Measurements from ENCODE around the gene PCK1. TPM values are rescaled to one million over a fixed set of nuclear protein-coding genes. Genes with fewer than 3 reads are reported as not detected.

Gene PCK1
- total and polyA plus RNA-seq, 7 experiments from 2014 or later, result not detected

- H3K4me3 Mint-ChIP-seq, result no peak overlapping the region
Measured at GRCh38 chr20:57522380-57523140, 38.4 kb upstream of the PCK1 start.

DNA sequence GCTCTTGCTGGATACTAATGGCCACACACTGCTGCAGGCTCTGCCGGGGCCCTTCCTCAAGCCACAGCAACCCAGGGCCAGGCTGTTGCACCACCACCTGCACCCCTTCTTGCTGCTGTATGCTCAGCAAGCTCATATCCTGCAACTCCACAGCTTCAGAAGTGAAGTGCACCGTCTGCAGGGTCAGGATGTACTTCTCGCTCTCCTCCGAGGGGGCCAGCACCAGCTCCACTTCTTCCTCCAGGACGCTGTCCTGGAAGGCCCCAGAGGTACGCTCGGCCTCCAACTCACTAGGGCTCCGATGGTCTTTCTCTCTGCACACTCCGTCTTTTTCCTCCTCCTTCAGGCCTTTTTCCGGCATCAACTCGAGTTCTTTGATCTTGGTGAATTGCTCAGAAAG lies 37.1 kb upstream of the PCK1 start:
- intact Hi-C loops (cut with micrococcal nuclease), result no loop called here

More at GRCh38 chr20:57522380-57523140, 38.4 kb upstream of the PCK1 start:
- Histone ChIP-seq H3K36me3 (ENCODE audit: control insufficient read depth in 2 of 3, insufficient read depth in 3 of 3, low read length in 3 of 3) (no peaks in the 10 kb centered on the region), H3K27ac (ENCODE audit: low read depth, low read length) (no peak overlapping the region), H3K4me1 (ENCODE audit: control insufficient read depth in 2 of 2, insufficient read depth in 2 of 2, low read length in 2 of 2) (no peaks in the 10 kb centered on the region), H3K4me3 (ENCODE audit: low read length) (no peak overlapping the region), H3K9me3 (ENCODE audit: control insufficient read depth in 2 of 3, low read length in 3 of 3) (no peaks in the 10 kb centered on the region), H3K27me3 (ENCODE audit: control insufficient read depth in 2 of 2, insufficient read depth in 2 of 2, low read length in 2 of 2) (no peaks in the 10 kb centered on the region)
- no peak for ATAC-seq
- CTCF ChIA-PET, result no interaction called here
- peaks cover 8 to 17% (median 9%) of the 10 kb centered on the region in 7 donors for H3K4me1 Mint-ChIP-seq
- DNase-seq, result no peak
- no peaks in the 10 kb centered on the region for H3K9me3 Mint-ChIP-seq
- POLR2A ChIA-PET, result no interaction called here
- intact Hi-C loops (cut with micrococcal nuclease), result no loop called here
- H3K27ac Mint-ChIP-seq, result peak overlapping the region in 3 of 9 donors; percentile 0 to 56 (median 56)
- H3K36me3 Mint-ChIP-seq, result no peaks in the 10 kb centered on the region
- no peaks in the 10 kb centered on the region for H3K27me3 Mint-ChIP-seq

GRCh38 chr20:57524511-57525176 lies 36.3 kb upstream of the PCK1 start, which contains the start of gene CTCFL:
TSS of gene CTCFL (minus strand) at chr20:57525140. CDS start at chr20:57524205, 935 bp downstream.
- ATAC-seq, result no peak
- Histone ChIP-seq H3K4me1 (ENCODE audit: control insufficient read depth in 2 of 2, insufficient read depth in 2 of 2, low read length in 2 of 2) (no peaks in the 10 kb centered on the region), H3K36me3 (ENCODE audit: control insufficient read depth in 2 of 3, insufficient read depth in 3 of 3, low read length in 3 of 3) (no peaks in the 10 kb centered on the region), H3K27me3 (ENCODE audit: control insufficient read depth in 2 of 2, insufficient read depth in 2 of 2, low read length in 2 of 2) (no peaks in the 10 kb centered on the region), H3K4me3 (ENCODE audit: low read length) (no peak within 1 kb of the TSS), H3K9me3 (ENCODE audit: control insufficient read depth in 2 of 3, low read length in 3 of 3) (no peaks in the 10 kb centered on the region), H3K27ac (ENCODE audit: low read depth, low read length) (no peak within 1 kb of the TSS)
- no peaks in the 10 kb centered on the region for H3K27me3 Mint-ChIP-seq
- no peak for DNase-seq
- no peak within 1 kb of the TSS for H3K4me3 Mint-ChIP-seq
- CTCF ChIA-PET, result no interaction called here
- H3K27ac Mint-ChIP-seq, result no peak within 1 kb of the TSS
- H3K36me3 Mint-ChIP-seq, result no peaks in the 10 kb centered on the region
- no peaks in the 10 kb centered on the region for H3K9me3 Mint-ChIP-seq
- intact Hi-C loops (cut with micrococcal nuclease), result no loop called here
- H3K4me1 Mint-ChIP-seq, result peaks cover 8 to 17% (median 9%) of the 10 kb centered on the region in 7 donors
- POLR2A ChIA-PET, result no interaction called here

More for the DNA sequence above, 37.1 kb upstream of the PCK1 start:
- H3K4me3 Mint-ChIP-seq, result no peak overlapping the region
- no peaks in the 10 kb centered on the region for H3K4me1 ChIP-seq (ENCODE audit: control insufficient read depth in 2 of 2, insufficient read depth in 2 of 2, low read length in 2 of 2)
- no peak overlapping the region for H3K27ac ChIP-seq (ENCODE audit: low read depth, low read length)
- H3K4me1 Mint-ChIP-seq, result peaks cover 8 to 17% (median 9%) of the 10 kb centered on the region in 7 donors
- H3K36me3 ChIP-seq (ENCODE audit: control insufficient read depth in 2 of 3, insufficient read depth in 3 of 3, low read length in 3 of 3), result no peaks in the 10 kb centered on the region
- no peaks in the 10 kb centered on the region for H3K27me3 Mint-ChIP-seq
- ATAC-seq (no peak), DNase-seq (no peak)
- H3K36me3 Mint-ChIP-seq, result no peaks in the 10 kb centered on the region
- H3K9me3 Mint-ChIP-seq, result no peaks in the 10 kb centered on the region
- no peaks in the 10 kb centered on the region for H3K9me3 ChIP-seq (ENCODE audit: control insufficient read depth in 2 of 3, low read length in 3 of 3)
- ChIA-PET CTCF (interaction anchor here (0.5 kb wide), 1 partner anchor 142 kb away, joined by 3 read pairs; no protein-coding TSS in a partner anchor), POLR2A (no interaction called here)
- no peak overlapping the region for H3K4me3 ChIP-seq (ENCODE audit: low read length)
- no peaks in the 10 kb centered on the region for H3K27me3 ChIP-seq (ENCODE audit: control insufficient read depth in 2 of 2, insufficient read depth in 2 of 2, low read length in 2 of 2)
- H3K27ac Mint-ChIP-seq, result no peak overlapping the region

DNA sequence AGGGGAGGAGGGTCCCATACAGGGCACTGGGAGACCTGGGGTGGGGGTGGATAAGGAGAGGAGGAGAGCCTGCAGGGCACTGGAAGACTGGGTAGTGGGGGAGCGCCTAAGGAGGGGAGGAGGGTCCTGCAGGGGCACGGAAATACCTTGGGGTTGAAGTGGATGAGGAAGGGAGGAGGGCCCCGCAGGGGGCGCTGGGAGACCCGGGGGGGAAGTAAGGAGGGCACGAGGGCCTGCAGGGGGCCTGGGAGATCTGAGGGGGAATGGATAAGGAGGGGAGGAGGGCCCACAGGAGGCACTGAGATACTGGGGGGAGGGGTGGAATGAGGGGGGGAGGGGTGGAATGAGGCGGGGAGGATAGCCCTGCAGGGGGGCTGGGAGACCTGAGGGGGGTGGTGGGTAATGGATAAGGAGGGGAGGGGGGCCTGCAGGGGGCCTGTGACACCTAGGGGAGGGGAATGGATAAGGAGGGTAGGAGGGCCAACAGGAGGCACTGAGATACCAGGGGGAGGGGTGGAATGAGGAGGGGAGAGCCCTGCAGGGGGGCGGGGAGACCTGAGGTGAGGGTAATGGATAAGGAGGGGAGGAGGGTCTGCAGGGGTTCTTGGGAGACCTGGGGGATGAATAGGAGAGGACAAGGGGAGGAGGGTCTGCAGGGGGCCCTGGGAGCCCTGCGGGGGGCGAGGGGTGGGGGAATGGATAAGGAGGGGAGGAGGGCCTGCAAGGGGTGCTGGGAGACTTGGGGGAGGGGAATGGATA lies 35.4 kb upstream of the PCK1 start:
- no peak for ATAC-seq

GRCh38 chr20:57526087-57526884 lies 34.6 kb upstream of the PCK1 start:
- H3K27me3 Mint-ChIP-seq, result peaks cover 0 to 8% (median 0%) of the 10 kb centered on the region in 5 donors
- H3K9me3 Mint-ChIP-seq, result no peaks in the 10 kb centered on the region
- ChIA-PET POLR2A (no interaction called here), CTCF (no interaction called here)
- H3K4me3 Mint-ChIP-seq, result no peak overlapping the region
- H3K36me3 Mint-ChIP-seq, result no peaks in the 10 kb centered on the region
- Histone ChIP-seq H3K27ac (ENCODE audit: low read depth, low read length) (no peak overlapping the region), H3K36me3 (ENCODE audit: control insufficient read depth in 2 of 3, insufficient read depth in 3 of 3, low read length in 3 of 3) (no peaks in the 10 kb centered on the region), H3K27me3 (ENCODE audit: control insufficient read depth in 2 of 2, insufficient read depth in 2 of 2, low read length in 2 of 2) (no peaks in the 10 kb centered on the region), H3K9me3 (ENCODE audit: control insufficient read depth in 2 of 3, low read length in 3 of 3) (no peaks in the 10 kb centered on the region), H3K4me1 (ENCODE audit: control insufficient read depth in 2 of 2, insufficient read depth in 2 of 2, low read length in 2 of 2) (no peaks in the 10 kb centered on the region), H3K4me3 (ENCODE audit: low read length) (no peak overlapping the region)
- DNase-seq (no peak), ATAC-seq (no peak)
- H3K27ac Mint-ChIP-seq, result no peak overlapping the region
- H3K4me1 Mint-ChIP-seq, result peaks cover 8 to 17% (median 9%) of the 10 kb centered on the region in 7 donors
- intact Hi-C loops (cut with micrococcal nuclease), result no loop called here

More for the DNA sequence above, 35.4 kb upstream of the PCK1 start:
- Mint-ChIP-seq H3K27me3 (peaks cover 0 to 5% (median 0%) of the 10 kb centered on the region in 5 donors), H3K9me3 (no peaks in the 10 kb centered on the region), H3K4me1 (peaks cover 8 to 17% (median 9%) of the 10 kb centered on the region in 7 donors), H3K27ac (no peak overlapping the region), H3K4me3 (no peak overlapping the region), H3K36me3 (no peaks in the 10 kb centered on the region)
- H3K27ac ChIP-seq (ENCODE audit: low read depth, low read length), result no peak overlapping the region
- DNase-seq, result no peak
- ChIA-PET POLR2A (no interaction called here), CTCF (no interaction called here)
- intact Hi-C loops (cut with micrococcal nuclease), result no loop called here
- no peaks in the 10 kb centered on the region for H3K27me3 ChIP-seq (ENCODE audit: control insufficient read depth in 2 of 2, insufficient read depth in 2 of 2, low read length in 2 of 2)
- H3K9me3 ChIP-seq (ENCODE audit: control insufficient read depth in 2 of 3, low read length in 3 of 3), result no peaks in the 10 kb centered on the region
- H3K36me3 ChIP-seq (ENCODE audit: control insufficient read depth in 2 of 3, insufficient read depth in 3 of 3, low read length in 3 of 3), result no peaks in the 10 kb centered on the region
- H3K4me1 ChIP-seq (ENCODE audit: control insufficient read depth in 2 of 2, insufficient read depth in 2 of 2, low read length in 2 of 2), result no peaks in the 10 kb centered on the region
- no peak overlapping the region for H3K4me3 ChIP-seq (ENCODE audit: low read length)

DNA sequence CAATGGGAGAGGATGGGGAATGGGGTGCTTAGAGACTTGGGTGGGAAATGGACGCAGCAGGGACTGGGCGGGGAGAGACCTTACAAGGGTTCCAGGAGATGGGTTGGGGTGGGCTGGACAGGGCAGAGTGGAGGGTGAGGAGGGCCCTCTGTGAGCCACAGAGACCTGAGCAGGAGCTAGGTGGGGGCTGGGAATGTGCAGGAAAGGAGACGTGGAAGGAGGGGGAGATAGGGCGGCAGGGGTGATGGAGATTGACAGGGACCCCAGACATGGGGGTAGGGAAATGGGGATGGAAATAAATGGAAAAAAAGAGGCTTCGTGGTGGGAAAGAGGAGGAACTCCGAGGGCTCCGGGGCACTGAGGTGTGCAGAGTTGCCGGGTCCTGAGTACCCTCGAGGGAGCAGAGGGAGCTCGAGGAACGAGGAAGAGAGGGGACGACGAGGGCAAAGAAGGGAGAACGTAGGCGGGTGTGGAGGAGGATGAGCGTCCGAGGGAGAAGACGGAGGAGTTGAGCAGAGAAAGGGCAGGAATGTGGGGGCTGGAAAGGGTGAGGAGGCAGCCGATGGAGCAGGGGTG lies 33.9 kb upstream of the PCK1 start:
- no peaks in the 10 kb centered on the region for H3K36me3 ChIP-seq (ENCODE audit: control insufficient read depth in 2 of 3, insufficient read depth in 3 of 3, low read length in 3 of 3)
- no peak for DNase-seq
- no peaks in the 10 kb centered on the region for H3K36me3 Mint-ChIP-seq
- H3K4me1 ChIP-seq (ENCODE audit: control insufficient read depth in 2 of 2, insufficient read depth in 2 of 2, low read length in 2 of 2), result no peaks in the 10 kb centered on the region
- peaks cover 0 to 8% (median 0%) of the 10 kb centered on the region in 5 donors for H3K27me3 Mint-ChIP-seq
- no peak for ATAC-seq
- no peak overlapping the region for H3K4me3 ChIP-seq (ENCODE audit: low read length)
- peaks cover 6 to 17% (median 9%) of the 10 kb centered on the region in 7 donors for H3K4me1 Mint-ChIP-seq
- ChIA-PET CTCF (no interaction called here), POLR2A (no interaction called here)
- intact Hi-C loops (cut with micrococcal nuclease), result no loop called here
- no peaks in the 10 kb centered on the region for H3K9me3 Mint-ChIP-seq
- H3K9me3 ChIP-seq (ENCODE audit: control insufficient read depth in 2 of 3, low read length in 3 of 3), result no peaks in the 10 kb centered on the region
- H3K27ac ChIP-seq (ENCODE audit: low read depth, low read length), result no peak overlapping the region
- no peak overlapping the region for H3K27ac Mint-ChIP-seq
- no peaks in the 10 kb centered on the region for H3K27me3 ChIP-seq (ENCODE audit: control insufficient read depth in 2 of 2, insufficient read depth in 2 of 2, low read length in 2 of 2)
- no peak overlapping the region for H3K4me3 Mint-ChIP-seq

Data from naive thymus-derived CD4-positive, alpha-beta T cell (primary cell).